WERI-Rb-1 (cell line): ENCODE data around the gene RHBDL2.
"Not testable (repeated sequence)": the region's sequence is repeated elsewhere in the genome, so short reads cannot be mapped to it uniquely, and the experiment has no call there.

Experiments used
- DNase-seq: peaks from one replicate; pipeline ENCODE4 v3.0.0-alpha.2; 2020
- H3K27ac ChIP-seq: fragments of 250-450 bp; sonication (Bioruptor Pico); 2 replicates; pipeline ENCODE4 v1.5.1; 2020; ENCODE audit warnings: mild to moderate bottlenecking, moderate library complexity
- H3K27me3 ChIP-seq: fragments of 250-450 bp; sonication (Bioruptor Pico); 2 replicates; pipeline ENCODE4 v1.5.1; 2021; ENCODE audit warnings: mild to moderate bottlenecking, low read depth, moderate library complexity; ENCODE audit not compliant: insufficient read depth, severe bottlenecking
- H3K36me3 ChIP-seq: fragments of 250-450 bp; sonication (Bioruptor Pico); 2 replicates; pipeline ENCODE4 v1.5.1; 2020; ENCODE audit warnings: mild to moderate bottlenecking, moderate library complexity
- H3K4me3 ChIP-seq: 2 replicates; pipeline ENCODE4 v1.5.1; 2011; ENCODE audit warnings: low read depth, mild to moderate bottlenecking, control low read depth, low read length
- H3K9me3 ChIP-seq: fragments of 250-450 bp; sonication (Bioruptor Pico); 2 replicates; pipeline ENCODE4 v1.5.1; 2021; ENCODE audit warnings: mild to moderate bottlenecking, moderate library complexity; ENCODE audit not compliant: severe bottlenecking
- CTCF ChIP-seq: IDR thresholded peaks from 2 replicates; pipeline ENCODE4 v1.5.1; 2011; ENCODE audit warnings: low read depth, mild to moderate bottlenecking, control low read depth, inconsistent platforms, low read length

The RHBDL2 gene

GRCh38 chr1:38941527-38942019 lies at the start of gene RHBDL2:
RHBDL2 (minus strand) TSS chr1:38941830; CDS start chr1:38919212, 22,618 bp downstream.
- Histone ChIP-seq H3K9me3 (no peaks in the 10 kb centered on the region), H3K36me3 (no peaks in the 10 kb centered on the region), H3K27ac (no peak within 1 kb of the TSS), H3K27me3 (no peaks in the 10 kb centered on the region), H3K4me3 (no peak within 1 kb of the TSS)
- no peak for DNase-seq
- no peak for TF ChIP-seq CTCF

GRCh38 chr1:38990738-38991637 lies 49.4 kb upstream of the RHBDL2 start, which contains the start of gene AKIRIN1:
AKIRIN1 (plus strand) TSS chr1:38991276; CDS start chr1:38991381, 105 bp downstream.
- H3K9me3 ChIP-seq = no peaks in the 10 kb centered on the region
- DNase-seq = peak; percentile 99
- peak within 1 kb of the TSS; percentile 91 for H3K27ac ChIP-seq
- peaks cover 29% of the 10 kb centered on the region for H3K36me3 ChIP-seq
- TF ChIP-seq CTCF = no peak
- peak within 1 kb of the TSS; percentile 96 for H3K4me3 ChIP-seq
- no peaks in the 10 kb centered on the region for H3K27me3 ChIP-seq

- no peak for DNase-seq
- TF ChIP-seq CTCF = no peak
Observed at GRCh38 chr1:38990386-38990737, 48.7 kb upstream of the RHBDL2 start.

GRCh38 chr1:38989979-38990378 lies 48.3 kb upstream of the RHBDL2 start:
- Histone ChIP-seq H3K27me3 (no peaks in the 10 kb centered on the region), H3K36me3 (peaks cover 21% of the 10 kb centered on the region), H3K27ac (peak overlapping the region; percentile 83), H3K9me3 (no peaks in the 10 kb centered on the region), H3K4me3 (peak overlapping the region; percentile 66)
- TF ChIP-seq CTCF = no peak
- no peak for DNase-seq

More at GRCh38 chr1:38990386-38990737, 48.7 kb upstream of the RHBDL2 start:
- no peaks in the 10 kb centered on the region for H3K27me3 ChIP-seq
- peak overlapping the region; percentile 66 for H3K4me3 ChIP-seq
- H3K36me3 ChIP-seq = peaks cover 24% of the 10 kb centered on the region
- H3K27ac ChIP-seq = peak overlapping the region; percentile 83
- H3K9me3 ChIP-seq = no peaks in the 10 kb centered on the region

- H3K27me3 ChIP-seq, DNase-seq: not testable (repeated sequence)
Observed at GRCh38 chr1:38979380-38979779, 37.8 kb upstream of the RHBDL2 start.

GRCh38 chr1:38978245-38978542 lies 36.6 kb upstream of the RHBDL2 start:
- not testable (repeated sequence) for H3K4me3 ChIP-seq
- peak; percentile 24 for DNase-seq

More at GRCh38 chr1:38979380-38979779, 37.8 kb upstream of the RHBDL2 start:
- not testable (repeated sequence) for H3K4me3 ChIP-seq, H3K36me3 ChIP-seq, H3K27ac ChIP-seq
- peaks cover 10% of the 10 kb centered on the region for H3K9me3 ChIP-seq

GRCh38 chr1:38977399-38978244 lies 36.0 kb upstream of the RHBDL2 start:
- peaks cover 10% of the 10 kb centered on the region for H3K9me3 ChIP-seq
- H3K27me3 ChIP-seq, H3K36me3 ChIP-seq, H3K27ac ChIP-seq, DNase-seq, H3K4me3 ChIP-seq: not testable (repeated sequence)

More at GRCh38 chr1:38978245-38978542, 36.6 kb upstream of the RHBDL2 start:
- H3K9me3 ChIP-seq = peaks cover 10% of the 10 kb centered on the region
- not testable (repeated sequence) for H3K27me3 ChIP-seq, H3K27ac ChIP-seq, H3K36me3 ChIP-seq
